VCaP (cell line): Measurements from ENCODE around the gene GLO1.

ENCODE experiments used
- H3K27ac ChIP-seq: fragments of 450-650 bp; 2 replicates; pipeline ENCODE4 v1.5.1; 2017
- TF ChIP-seq, protein P1 (sequence below): fragments of 450-650 bp; conservative IDR thresholded peaks from 2 replicates; pipeline ENCODE4 v1.5.1; 2017; ENCODE audit warnings: mild to moderate bottlenecking, moderate library complexity

GLO1 gene

DNA sequence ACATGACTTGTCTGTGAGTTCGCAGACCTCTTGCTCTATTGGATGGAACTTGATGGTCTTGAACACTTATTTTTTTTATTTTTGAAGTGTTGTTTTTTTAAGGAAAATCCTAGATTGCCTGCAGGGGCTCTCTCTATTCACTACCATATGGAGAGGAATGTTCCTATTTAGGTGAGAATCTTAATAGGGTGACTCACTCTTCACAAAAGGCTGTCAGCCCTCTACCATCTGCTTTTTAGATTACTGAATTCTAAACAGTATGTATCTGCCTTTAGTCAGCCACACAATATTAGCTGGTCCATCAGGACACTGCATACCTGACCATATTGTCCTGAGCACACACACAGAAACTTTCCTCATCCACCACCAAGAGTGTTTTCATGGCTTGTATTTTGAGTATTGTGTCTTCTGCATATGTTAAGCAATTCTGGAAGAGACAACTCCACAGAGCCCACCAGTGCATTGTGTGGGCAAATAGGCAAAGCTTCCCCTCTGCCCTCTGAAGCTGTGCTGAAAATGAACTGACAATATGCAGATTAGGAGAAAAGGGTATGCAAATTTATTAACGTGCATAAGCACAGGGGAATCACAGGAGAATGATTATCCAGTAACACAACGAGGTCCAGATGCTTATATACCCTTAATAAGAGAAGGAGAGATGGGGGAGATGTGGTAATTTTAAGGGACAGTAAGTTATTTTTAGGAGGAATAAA is 56.6 kb downstream of the GLO1 start:
- TF ChIP-seq, protein P1, sequence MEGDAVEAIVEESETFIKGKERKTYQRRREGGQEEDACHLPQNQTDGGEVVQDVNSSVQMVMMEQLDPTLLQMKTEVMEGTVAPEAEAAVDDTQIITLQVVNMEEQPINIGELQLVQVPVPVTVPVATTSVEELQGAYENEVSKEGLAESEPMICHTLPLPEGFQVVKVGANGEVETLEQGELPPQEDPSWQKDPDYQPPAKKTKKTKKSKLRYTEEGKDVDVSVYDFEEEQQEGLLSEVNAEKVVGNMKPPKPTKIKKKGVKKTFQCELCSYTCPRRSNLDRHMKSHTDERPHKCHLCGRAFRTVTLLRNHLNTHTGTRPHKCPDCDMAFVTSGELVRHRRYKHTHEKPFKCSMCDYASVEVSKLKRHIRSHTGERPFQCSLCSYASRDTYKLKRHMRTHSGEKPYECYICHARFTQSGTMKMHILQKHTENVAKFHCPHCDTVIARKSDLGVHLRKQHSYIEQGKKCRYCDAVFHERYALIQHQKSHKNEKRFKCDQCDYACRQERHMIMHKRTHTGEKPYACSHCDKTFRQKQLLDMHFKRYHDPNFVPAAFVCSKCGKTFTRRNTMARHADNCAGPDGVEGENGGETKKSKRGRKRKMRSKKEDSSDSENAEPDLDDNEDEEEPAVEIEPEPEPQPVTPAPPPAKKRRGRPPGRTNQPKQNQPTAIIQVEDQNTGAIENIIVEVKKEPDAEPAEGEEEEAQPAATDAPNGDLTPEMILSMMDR = no peak
- no peak overlapping the region for H3K27ac ChIP-seq

DNA sequence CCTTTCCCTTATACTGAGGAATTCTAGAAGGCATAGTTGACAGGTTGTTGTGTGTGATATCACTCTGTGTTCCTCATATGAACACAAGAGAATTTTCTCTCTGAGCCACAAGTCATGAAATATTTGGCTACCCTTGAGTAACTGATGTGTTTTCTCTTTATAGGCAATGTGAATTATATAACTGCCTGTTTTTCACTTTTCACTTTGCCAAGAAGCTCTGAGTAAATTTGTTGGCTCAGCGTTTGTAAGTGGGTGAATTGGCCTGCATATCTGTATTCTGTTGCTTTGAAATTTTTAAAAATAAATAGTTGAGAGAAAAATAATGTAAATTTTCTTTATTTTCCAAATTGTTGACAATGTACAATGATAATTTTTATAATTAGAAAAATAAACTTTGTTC is 58.0 kb downstream of the GLO1 start:
- TF ChIP-seq, protein P1 = no peak
- H3K27ac ChIP-seq = no peak overlapping the region

- TF ChIP-seq, protein P1 = no peak
- peak overlapping the region; percentile 91 for H3K27ac ChIP-seq
These were observed 62.6 kb downstream of the GLO1 start for GRCh38 chr6:38640216-38640909.

DNA sequence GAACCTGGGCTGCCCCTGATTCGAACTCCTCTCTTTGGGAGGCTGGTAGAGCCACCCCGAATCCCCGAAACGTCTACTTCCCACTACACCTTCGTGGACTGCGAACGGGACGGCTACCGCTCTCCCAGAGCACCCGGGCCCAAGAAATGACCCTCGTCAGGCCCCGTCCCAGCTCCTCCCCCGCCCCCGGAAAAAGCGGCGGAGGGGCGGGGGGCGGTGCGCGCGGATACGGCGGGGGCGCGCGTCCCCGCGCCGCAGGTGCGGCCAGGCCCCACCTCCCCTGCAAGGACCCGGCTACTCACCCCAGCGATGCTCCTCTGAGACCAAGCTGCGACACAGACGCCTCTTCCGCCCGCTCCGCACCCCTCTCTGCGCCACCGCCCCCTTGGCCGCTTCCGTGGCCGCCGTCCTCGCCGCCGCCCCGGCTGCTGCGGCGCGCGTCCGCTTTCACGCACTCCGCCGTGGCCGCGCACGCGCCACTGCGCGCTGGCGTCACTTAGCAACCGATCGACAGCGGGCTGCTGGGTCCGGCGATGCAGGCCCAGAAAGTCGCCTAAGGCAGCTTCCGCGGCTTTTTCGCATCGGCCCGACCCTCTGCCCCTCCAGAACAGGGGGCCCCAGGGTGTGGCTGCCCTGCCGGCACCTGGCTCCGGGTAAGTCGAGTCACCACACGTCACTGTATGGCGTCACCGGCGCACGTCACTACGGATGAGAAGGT is 63.3 kb downstream of the GLO1 start, which contains the start of gene BTBD9:
BTBD9 (minus strand) TSS at position 432 of the 718 bp plus-strand sequence.
- TF ChIP-seq, protein P1 = no peak
- peak within 1 kb of the TSS; percentile 91 for H3K27ac ChIP-seq

GRCh38 chr6:38638941-38639497 is 63.9 kb downstream of the GLO1 start:
- TF ChIP-seq, protein P1 = no peak
- H3K27ac ChIP-seq = peak overlapping the region; percentile 91

- H3K27ac ChIP-seq = no peak overlapping the region
- TF ChIP-seq, protein P1 = no peak
These were observed 65.2 kb downstream of the GLO1 start for GRCh38 chr6:38637756-38638155.

DNA sequence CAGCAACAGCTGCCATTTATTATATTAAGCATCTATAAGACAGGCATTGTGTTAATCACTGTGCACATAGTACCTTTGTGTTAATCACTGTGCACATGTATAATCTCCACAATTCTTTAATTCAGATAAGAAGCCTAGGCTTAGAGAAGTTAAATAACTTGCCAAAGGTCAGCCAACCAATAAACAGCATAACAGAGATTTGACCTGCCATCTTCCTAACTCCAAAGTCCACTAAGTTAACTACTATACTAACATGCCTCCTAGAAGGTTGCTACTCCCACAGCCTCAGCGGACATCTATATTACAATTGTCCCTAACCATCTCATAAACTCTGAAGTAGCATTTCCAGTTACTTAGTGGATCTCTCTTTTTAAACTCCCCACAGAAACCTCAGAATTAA is 66.9 kb downstream of the GLO1 start:
- TF ChIP-seq, protein P1 = no peak
- no peak overlapping the region for H3K27ac ChIP-seq
